Measurements from ENCODE around the gene RICTOR.

Gene RICTOR

GRCh38 chr5:39074017-39074814, at the start of gene RICTOR:
Gene RICTOR, minus strand, starts transcription at chr5:39074399. Its CDS starts 22 bp downstream, at chr5:39074377.
- TF ChIP-seq CTCF (IDR thresholded peaks at IDR 0.05; ENCODE audit: borderline replicate concordance, control extremely low read depth, extremely low read depth, insufficient read depth, missing control alignments): no peak
- in situ Hi-C loops (cut with MboI; ENCODE audit: low sequenced_read_pairs, unreplicated experiment): no loop called here
- peak; percentile 94 for DNase-seq (ENCODE audit: low spot score)

GRCh38 chr5:39121922-39122321, 47.7 kb upstream of the RICTOR start:
- no peak for TF ChIP-seq CTCF (IDR thresholded peaks at IDR 0.05; ENCODE audit: borderline replicate concordance, control extremely low read depth, extremely low read depth, insufficient read depth, missing control alignments)
- DNase-seq (ENCODE audit: low spot score): no peak
- in situ Hi-C loops (cut with MboI; ENCODE audit: low sequenced_read_pairs, unreplicated experiment): no loop called here

- in situ Hi-C loops (cut with MboI; ENCODE audit: low sequenced_read_pairs, unreplicated experiment): no loop called here
- no peak for DNase-seq (ENCODE audit: low spot score)
- TF ChIP-seq CTCF (IDR thresholded peaks at IDR 0.05; ENCODE audit: borderline replicate concordance, control extremely low read depth, extremely low read depth, insufficient read depth, missing control alignments): no peak
Observed at GRCh38 chr5:39121315-39121714, 47.1 kb upstream of the RICTOR start.

- no peak for TF ChIP-seq CTCF (IDR thresholded peaks at IDR 0.05; ENCODE audit: borderline replicate concordance, control extremely low read depth, extremely low read depth, insufficient read depth, missing control alignments)
- in situ Hi-C loops (cut with MboI; ENCODE audit: low sequenced_read_pairs, unreplicated experiment): no loop called here
- DNase-seq (ENCODE audit: low spot score): no peak
Observed at GRCh38 chr5:39120052-39120420, 45.8 kb upstream of the RICTOR start.

GRCh38 chr5:39119404-39120051, 45.3 kb upstream of the RICTOR start:
- in situ Hi-C loops (cut with MboI; ENCODE audit: low sequenced_read_pairs, unreplicated experiment): no loop called here
- TF ChIP-seq CTCF (IDR thresholded peaks at IDR 0.05; ENCODE audit: borderline replicate concordance, control extremely low read depth, extremely low read depth, insufficient read depth, missing control alignments): no peak
- no peak for DNase-seq (ENCODE audit: low spot score)

- in situ Hi-C loops (cut with MboI; ENCODE audit: low sequenced_read_pairs, unreplicated experiment): no loop called here
- no peak for DNase-seq (ENCODE audit: low spot score)
- TF ChIP-seq CTCF (IDR thresholded peaks at IDR 0.05; ENCODE audit: borderline replicate concordance, control extremely low read depth, extremely low read depth, insufficient read depth, missing control alignments): no peak
Observed at GRCh38 chr5:39118638-39119037, 44.4 kb upstream of the RICTOR start.

All from GM13976 (cell line).